Peyer's patch (tissue), 4 donors: ENCODE data around the gene LCE1A.

Source experiments
- CTCF ChIP-seq, 6 experiments: fragments of 450-650 bp in 4 of 6; fragments of 200-600 bp in 2 of 6; sonication (generic) in 1 of 6; IDR thresholded peaks; one replicate each; pipeline ENCODE4 v1.5.1; 2017 to 2019; ENCODE audit warnings: antibody characterized with exemption in 6 of 6, mild to moderate bottlenecking in 3 of 6, moderate library complexity in 1 of 6
- POLR2A ChIP-seq, 2 donors: fragments of 450-650 bp; IDR thresholded peaks; one replicate each; pipeline ENCODE4 v1.5.1; 2017; ENCODE audit warnings: antibody characterized with exemption in 2 of 2, mild to moderate bottlenecking in 2 of 2, moderate library complexity in 2 of 2

- TF ChIP-seq CTCF (IDR thresholded peaks at IDR 0.05) = no peak
- TF ChIP-seq POLR2A (IDR thresholded peaks at IDR 0.05) = no peak
Measured at GRCh38 chr1:152876827-152877226, 49.6 kb downstream of the LCE1A start.
